Kidney (tissue), 14 donors: ENCODE data around the gene C6orf163. TPM values are rescaled to one million over a fixed set of nuclear protein-coding genes. Genes with fewer than 3 reads are reported as not detected.

Experiments used
- DNase-seq, 5 donors: peaks; one replicate each; pipeline ENCODE4 v3.0.0-alpha.2; 2013 to 2020
- FAIRE-seq: peaks from 2 replicates; lab custom pipeline; 2012; peaks lifted over from hg19 to GRCh38; lab: Jason Lieb, UNC
- H3K27ac ChIP-seq, 2 donors: one replicate each; pipeline ENCODE4 v1.7.0; 2013; ENCODE audit warnings: low read depth in 2 of 2, low read length in 2 of 2, inconsistent platforms in 1 of 2
- H3K27me3 ChIP-seq: one replicate; pipeline ENCODE4 v1.7.1; 2013; ENCODE audit warnings: low read length, inconsistent platforms; ENCODE audit not compliant: control insufficient read depth, insufficient read depth
- H3K36me3 ChIP-seq, 3 donors: one replicate each; pipeline versions ENCODE4 v1.7.0 to v1.7.1; 2013; ENCODE audit warnings: low read length in 3 of 3, control low read depth in 1 of 3, inconsistent platforms in 1 of 3; ENCODE audit not compliant: insufficient read depth in 3 of 3, control insufficient read depth in 2 of 3
- H3K4me1 ChIP-seq, 3 donors: one replicate each; pipeline versions ENCODE4 v1.7.0 to v1.7.1; 2013; ENCODE audit warnings: low read length in 3 of 3, inconsistent platforms in 1 of 3, low read depth in 1 of 3; ENCODE audit not compliant: control insufficient read depth in 2 of 3, insufficient read depth in 2 of 3
- H3K4me3 ChIP-seq, 3 donors: one replicate each; pipeline versions ENCODE4 v1.7.0 to v1.8.1; 2013; ENCODE audit warnings: low read length in 3 of 3, control low read depth in 1 of 3, inconsistent platforms in 1 of 3
- H3K9ac ChIP-seq, 3 donors: one replicate each; pipeline versions ENCODE4 v1.7.0 to v1.7.1; 2013; ENCODE audit warnings: low read length in 3 of 3, control low read depth in 1 of 3, inconsistent platforms in 1 of 3
- H3K9me3 ChIP-seq, 3 donors: one replicate each; pipeline versions ENCODE4 v1.7.0 to v1.7.1; 2013; ENCODE audit warnings: low read length in 3 of 3, control low read depth in 1 of 3, inconsistent platforms in 1 of 3; ENCODE audit not compliant: control insufficient read depth in 2 of 3, insufficient read depth in 1 of 3
- CTCF ChIP-seq: IDR thresholded peaks from 3 replicates; pipeline ENCODE4 v1.5.1; 2012; ENCODE audit warnings: mild to moderate bottlenecking, moderate library complexity, borderline replicate concordance; ENCODE audit not compliant: insufficient read depth; ENCODE audit errors: extremely low read depth
- intact Hi-C: fragments of 100-400 bp; cut with DNase I; formaldehyde crosslinking; loops from one replicate; pipeline ENCODE4 v1.11.1; 2022
- polyA plus RNA-seq: library from polyadenylated mRNA; stranded (reverse); fragments of 350-450 nt; fragmentation: Illumina TruSeq; extraction: RNeasy Lipid Tissue Mini Kit (QIAGEN cat#74804); gene quantifications from one replicate; pipeline ENCODE4 v1.2.3, GENCODE V29; 2014; ENCODE audit warnings: low read depth, low replicate concordance; ENCODE audit not compliant: insufficient read depth
- total RNA-seq: library from RNA; stranded (reverse); fragmentation: NEBNext Ultra II Directional; extraction: Animal tissue kit (Norgen Biotek cat#: 25700); gene quantifications from one replicate; pipeline ENCODE4 v1.2.1, GENCODE V29; 2021
- donor health status: control.
- donor health status: control.
- donor health status: control.
- donor health status: control.
- donor health status: control.
- donor health status: DM: yes; HTN: yes; CAD: no.
- donor health status: Normal renal cell carcinoma (clear cell type).

The C6orf163 gene
- total and polyA plus RNA-seq, 2 donors from 2014 or later = 1.3 to 4.2 TPM

GRCh38 chr6:87333591-87334181, 10.9 kb upstream of the C6orf163 start:
- no peak for DNase-seq
- no peak for TF ChIP-seq CTCF

GRCh38 chr6:87334683-87335082, 9.9 kb upstream of the C6orf163 start:
- H3K9me3 ChIP-seq = no peaks in the 10 kb centered on the region
- H3K36me3 ChIP-seq = no peaks in the 10 kb centered on the region
- TF ChIP-seq CTCF = no peak
- intact Hi-C loops = no loop called here
- FAIRE-seq (no peak), DNase-seq (no peak)
- no peaks in the 10 kb centered on the region for H3K27me3 ChIP-seq
- H3K4me1 ChIP-seq = no peaks in the 10 kb centered on the region
- H3K27ac ChIP-seq = no peak overlapping the region
- H3K4me3 ChIP-seq = no peak overlapping the region
- no peak overlapping the region for H3K9ac ChIP-seq

More at GRCh38 chr6:87333591-87334181, 10.9 kb upstream of the C6orf163 start:
- Histone ChIP-seq H3K36me3 (no peaks in the 10 kb centered on the region), H3K27me3 (no peaks in the 10 kb centered on the region), H3K9ac (no peak overlapping the region), H3K9me3 (no peaks in the 10 kb centered on the region), H3K4me3 (no peak overlapping the region), H3K4me1 (no peaks in the 10 kb centered on the region), H3K27ac (no peak overlapping the region)
- FAIRE-seq = no peak
- intact Hi-C loops = no loop called here

GRCh38 chr6:87336367-87336766, 8.2 kb upstream of the C6orf163 start:
- no peak for TF ChIP-seq CTCF
- intact Hi-C loops = no loop called here
- H3K4me3 ChIP-seq = no peak overlapping the region
- no peak overlapping the region for H3K9ac ChIP-seq
- no peaks in the 10 kb centered on the region for H3K4me1 ChIP-seq
- DNase-seq = no peak
- FAIRE-seq = no peak
- no peaks in the 10 kb centered on the region for H3K27me3 ChIP-seq
- no peaks in the 10 kb centered on the region for H3K9me3 ChIP-seq
- no peak overlapping the region for H3K27ac ChIP-seq
- no peaks in the 10 kb centered on the region for H3K36me3 ChIP-seq

GRCh38 chr6:87340230-87340629, 4.4 kb upstream of the C6orf163 start:
- FAIRE-seq (no peak), DNase-seq (peak in 1 of 5 donors; percentile 8)
- H3K9ac ChIP-seq = no peak overlapping the region
- no peak for TF ChIP-seq CTCF
- no peaks in the 10 kb centered on the region for H3K27me3 ChIP-seq
- H3K4me1 ChIP-seq = no peaks in the 10 kb centered on the region
- no peaks in the 10 kb centered on the region for H3K36me3 ChIP-seq
- no peak overlapping the region for H3K27ac ChIP-seq
- H3K4me3 ChIP-seq = no peak overlapping the region
- no peaks in the 10 kb centered on the region for H3K9me3 ChIP-seq
- intact Hi-C loops = no loop called here
